ENCODE measurements around the gene KDM5A. TPM values are rescaled to one million over a fixed set of nuclear protein-coding genes. Genes with fewer than 3 reads are reported as not detected.

The KDM5A gene
- 60.0 and 67.2 TPM in 2 replicates for total RNA-seq

DNA sequence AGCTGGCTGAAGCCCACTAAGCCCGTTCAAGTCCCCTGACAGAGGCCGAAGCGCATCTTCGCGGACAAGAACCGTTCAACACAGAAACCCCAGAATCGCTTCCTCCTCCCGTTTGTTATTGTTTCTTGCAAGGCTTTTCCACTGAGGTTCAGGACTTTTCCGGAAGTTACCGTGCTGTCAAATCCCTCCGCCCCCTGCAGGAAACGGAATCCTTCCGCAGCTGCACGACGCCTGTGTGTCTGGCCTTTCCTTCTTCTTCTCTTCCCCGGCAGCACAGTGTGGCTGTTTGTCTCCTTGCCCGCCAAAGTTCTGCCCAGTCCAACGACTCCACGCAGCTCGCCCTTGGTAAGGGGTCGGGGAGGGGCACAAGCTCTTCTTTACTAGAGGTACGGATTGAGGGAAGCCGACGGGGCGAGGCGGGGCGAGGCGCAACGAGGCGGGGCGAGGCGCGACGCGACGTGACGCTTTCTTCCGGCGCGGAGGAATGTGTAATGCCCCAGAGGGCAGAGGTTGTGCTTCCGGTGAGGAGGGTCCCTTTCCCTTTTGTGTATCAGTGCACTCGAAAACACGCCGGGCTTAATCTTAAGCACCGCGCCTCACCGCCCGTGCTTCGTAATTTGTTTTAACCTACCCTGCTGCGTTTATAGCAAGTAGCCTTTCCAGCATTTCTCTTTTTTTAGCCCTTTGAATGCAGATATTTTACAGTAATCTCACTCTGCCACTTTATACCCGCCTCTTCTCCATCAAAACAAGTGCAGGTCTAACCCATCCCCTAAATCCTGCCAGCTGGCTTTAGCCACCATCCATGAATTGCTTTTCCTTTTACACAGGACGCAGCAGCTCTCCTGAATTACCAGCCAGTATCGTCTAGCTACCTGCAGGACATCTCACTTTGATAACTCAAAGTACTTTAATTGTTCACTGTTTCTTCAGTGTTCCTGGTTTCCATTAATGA lies at the start of gene KDM5A:
Gene KDM5A, minus strand, starts transcription at position 179 of the 955 bp plus-strand sequence. CDS start 229 bp downstream, outside the sequence.

DNA sequence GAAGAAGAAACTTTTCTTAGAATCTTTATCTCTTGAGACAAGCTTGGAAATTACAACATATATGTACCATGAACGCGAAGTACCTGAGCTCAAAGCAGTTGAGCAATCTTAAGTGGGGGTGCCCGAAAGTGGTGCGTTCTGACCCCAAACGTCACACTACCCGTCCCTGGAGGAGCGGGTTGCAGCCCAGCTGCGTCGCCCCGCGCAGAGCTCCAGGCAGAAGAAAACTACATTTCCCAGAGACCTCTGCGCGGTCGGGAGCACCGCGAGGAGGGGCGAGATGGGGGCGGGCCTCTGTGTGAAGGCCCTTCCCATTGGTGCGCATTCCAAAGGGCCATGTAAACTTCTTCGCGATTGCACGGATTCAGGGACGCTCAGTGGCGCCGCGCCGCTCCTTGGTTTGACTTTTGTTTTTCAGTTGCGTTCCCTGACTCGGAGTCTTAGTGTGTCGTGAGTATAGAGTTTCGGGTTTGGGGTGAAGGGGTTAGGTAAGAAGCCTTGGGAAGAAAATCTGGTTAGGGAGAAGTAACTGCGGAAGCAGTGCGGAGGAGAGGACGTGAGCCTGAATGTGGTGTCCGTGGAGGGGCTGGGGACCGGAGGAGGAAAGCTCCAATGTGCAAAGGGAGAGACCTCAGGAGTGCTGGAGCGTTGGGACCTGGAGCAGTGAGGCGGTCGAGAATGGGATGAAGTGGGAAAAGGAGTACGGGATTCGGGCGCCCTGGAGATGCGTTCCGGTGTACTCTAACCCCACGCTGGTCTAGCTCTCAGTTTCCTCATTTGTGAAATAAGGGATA lies 12.3 kb upstream of the KDM5A start, which contains the start of gene CCDC77:
Gene CCDC77, plus strand, starts transcription at position 410 of the 794 bp plus-strand sequence. CDS start 7,740 bp downstream, outside the sequence.

DNA sequence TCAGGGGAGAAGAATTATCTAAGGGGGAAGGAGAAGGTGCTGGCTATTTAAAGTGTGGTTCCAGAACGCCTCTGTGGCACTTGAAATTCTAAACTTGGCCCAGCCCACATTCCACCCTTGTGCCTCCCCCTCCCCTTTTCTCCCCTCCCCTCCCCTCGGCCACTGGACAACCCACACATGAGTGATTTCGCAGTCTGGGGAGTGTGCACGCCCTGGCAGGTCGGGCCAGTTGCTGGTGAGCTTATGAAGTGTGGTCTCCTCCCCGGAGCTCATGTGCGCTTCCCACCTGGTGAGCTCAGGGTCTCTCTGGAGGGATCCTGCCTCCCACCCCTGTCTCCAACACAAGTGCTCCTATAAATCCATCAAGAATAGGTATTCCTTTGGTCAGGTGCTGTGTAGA lies 126.3 kb downstream of the KDM5A start, which contains the start of gene SLC6A13:
Gene SLC6A13, minus strand, starts transcription at position 20 of the 400 bp plus-strand sequence. CDS start 2,784 bp downstream, outside the sequence.

Other genes with a start within 250 kb of the KDM5A start
- gene SLC6A12, start 175.2 kb downstream of the KDM5A start, total RNA-seq = not detected in 2 replicates
- gene SLC6A13, start 126.5 kb downstream of the KDM5A start, total RNA-seq = 0.30 TPM in 1 of 2 replicates, not detected in the other
- 3.9 and 7.0 TPM in 2 replicates for gene CCDC77, start 12.3 kb upstream of the KDM5A start, total RNA-seq
- gene B4GALNT3, start 70.6 kb upstream of the KDM5A start, total RNA-seq = 0.13 and 0.36 TPM in 2 replicates

Measured in smooth muscle cell of the pulmonary artery (primary cell).